ENCODE data around the gene TRIM40.
A peak's percentile ranks its signal among the peaks of the same experiment; 100 is the strongest.

The TRIM40 gene, protein sequence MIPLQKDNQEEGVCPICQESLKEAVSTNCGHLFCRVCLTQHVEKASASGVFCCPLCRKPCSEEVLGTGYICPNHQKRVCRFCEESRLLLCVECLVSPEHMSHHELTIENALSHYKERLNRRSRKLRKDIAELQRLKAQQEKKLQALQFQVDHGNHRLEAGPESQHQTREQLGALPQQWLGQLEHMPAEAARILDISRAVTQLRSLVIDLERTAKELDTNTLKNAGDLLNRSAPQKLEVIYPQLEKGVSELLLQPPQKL

GRCh38 chr6:30135757-30136156, at the start of gene TRIM40:
TRIM40 (plus strand) TSS chr6:30136140; CDS start chr6:30137037, 897 bp downstream.
- no peak for DNase-seq

DNA sequence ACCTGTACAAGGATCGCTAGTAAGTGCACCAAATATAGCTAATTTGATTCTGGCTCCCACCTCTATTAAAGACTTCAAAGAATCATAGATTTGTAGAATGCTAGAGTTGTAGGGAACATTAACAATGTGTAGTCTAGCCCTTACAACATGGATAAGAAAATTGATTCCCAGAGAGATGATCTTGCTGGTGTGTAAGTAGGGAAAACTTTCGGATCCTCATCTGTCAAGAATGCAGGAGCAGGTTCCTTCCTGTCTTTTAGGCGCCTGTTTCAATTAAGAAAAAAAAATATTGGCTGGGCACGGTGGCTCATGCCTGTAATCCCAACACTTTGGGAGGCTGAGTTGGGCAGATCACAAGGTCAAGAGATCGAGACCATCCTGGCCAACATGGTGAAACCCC, 48.1 kb upstream of the TRIM40 start:
- DNase-seq = no peak

DNA sequence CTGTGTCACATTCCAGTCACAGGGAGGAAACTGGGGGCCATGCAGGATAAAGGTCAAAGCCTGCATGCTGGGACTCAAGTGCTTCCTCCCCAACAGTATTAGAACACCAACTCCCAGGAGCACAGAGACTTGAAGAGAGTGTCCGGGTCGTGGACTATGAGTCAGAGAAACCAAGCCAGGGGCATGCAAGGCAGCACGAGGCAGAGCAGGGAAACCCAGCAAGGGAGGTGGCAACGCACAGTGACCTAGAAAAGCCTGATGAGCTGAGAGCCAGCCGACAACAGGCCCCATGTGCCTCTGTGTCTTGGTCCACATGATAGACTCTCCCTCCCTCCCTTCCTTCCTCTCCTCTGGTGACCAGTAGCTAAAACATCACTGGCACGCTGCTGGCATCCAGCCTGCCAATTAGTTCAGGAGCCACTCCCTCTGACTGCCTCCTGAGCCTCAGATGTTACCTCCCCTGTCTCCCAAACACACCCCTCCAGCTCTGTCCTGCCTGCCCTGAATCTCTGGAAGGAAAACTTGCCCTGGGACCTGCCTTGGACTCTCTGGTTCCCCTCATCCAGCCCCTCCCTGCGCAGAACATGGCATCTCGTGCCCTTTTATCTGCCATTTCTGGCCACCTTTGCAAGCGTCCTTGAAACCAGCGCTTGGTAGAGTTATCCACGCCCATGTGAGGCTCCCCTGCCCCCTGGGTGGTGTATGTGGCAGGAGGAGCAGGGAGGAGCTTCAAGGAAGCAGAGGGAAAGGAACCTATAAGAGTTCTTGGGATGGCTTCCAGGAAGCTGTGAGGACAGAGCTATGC, 44.2 kb upstream of the TRIM40 start:
- no peak for DNase-seq

DNA sequence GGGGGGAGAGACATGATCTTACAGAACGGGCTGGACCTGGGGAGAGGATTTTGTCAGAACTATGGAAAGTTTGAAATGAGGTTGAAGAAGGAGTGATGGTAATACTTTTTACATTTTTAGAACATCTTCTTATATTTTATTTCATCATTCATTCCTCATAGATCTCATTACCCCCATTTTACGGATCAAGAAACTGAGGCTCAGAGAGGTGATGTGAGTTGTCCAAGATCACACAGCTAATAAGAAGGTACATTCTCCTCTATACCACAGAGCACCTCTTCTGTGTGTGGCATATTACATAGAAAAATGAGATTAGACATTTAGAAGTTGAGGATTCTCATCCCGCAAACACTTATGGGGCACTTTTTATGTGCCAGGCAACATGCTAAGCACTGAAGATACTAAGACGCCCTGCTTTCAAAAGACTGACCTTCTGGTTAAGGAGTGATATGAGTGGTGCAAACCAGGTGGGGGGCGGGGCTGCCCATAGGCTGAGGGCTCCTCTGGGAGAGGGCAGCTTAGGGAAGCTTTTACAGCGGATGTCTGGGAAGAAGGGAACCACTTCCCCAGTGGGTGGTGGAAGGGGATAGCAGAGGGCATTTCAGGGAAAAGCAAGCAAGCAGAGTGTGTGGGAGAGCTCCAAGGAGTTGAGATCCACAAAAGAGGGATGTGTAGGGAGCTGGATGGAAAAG, 42.9 kb upstream of the TRIM40 start:
- no peak for DNase-seq

- no peak for DNase-seq
These were observed 41.8 kb upstream of the TRIM40 start for GRCh38 chr6:30093951-30094661.

- no peak for DNase-seq
These were observed 39.1 kb upstream of the TRIM40 start for GRCh38 chr6:30096829-30097228.

GRCh38 chr6:30097902-30098768, 37.8 kb upstream of the TRIM40 start:
- DNase-seq = no peak

DNA sequence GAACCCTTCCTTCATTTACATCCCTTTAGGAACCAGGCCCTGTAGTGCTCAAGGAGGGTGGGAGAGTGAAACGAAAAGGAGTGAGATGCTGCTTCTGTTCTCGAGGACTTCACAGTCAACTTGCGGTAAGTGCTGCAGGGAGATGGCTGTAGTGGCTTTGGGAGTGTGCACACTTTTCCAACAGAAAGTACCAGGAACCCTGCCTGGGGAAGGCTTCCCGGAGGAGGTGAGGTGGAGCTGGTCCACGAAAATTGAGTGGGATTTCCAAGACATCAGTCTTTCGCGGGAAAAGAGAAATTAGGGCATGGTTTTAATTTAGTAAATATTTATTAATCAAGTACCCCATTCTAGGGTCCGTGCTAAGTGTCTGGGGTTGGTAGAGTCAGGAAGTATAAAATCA, 35.8 kb upstream of the TRIM40 start:
- no peak for DNase-seq

DNA sequence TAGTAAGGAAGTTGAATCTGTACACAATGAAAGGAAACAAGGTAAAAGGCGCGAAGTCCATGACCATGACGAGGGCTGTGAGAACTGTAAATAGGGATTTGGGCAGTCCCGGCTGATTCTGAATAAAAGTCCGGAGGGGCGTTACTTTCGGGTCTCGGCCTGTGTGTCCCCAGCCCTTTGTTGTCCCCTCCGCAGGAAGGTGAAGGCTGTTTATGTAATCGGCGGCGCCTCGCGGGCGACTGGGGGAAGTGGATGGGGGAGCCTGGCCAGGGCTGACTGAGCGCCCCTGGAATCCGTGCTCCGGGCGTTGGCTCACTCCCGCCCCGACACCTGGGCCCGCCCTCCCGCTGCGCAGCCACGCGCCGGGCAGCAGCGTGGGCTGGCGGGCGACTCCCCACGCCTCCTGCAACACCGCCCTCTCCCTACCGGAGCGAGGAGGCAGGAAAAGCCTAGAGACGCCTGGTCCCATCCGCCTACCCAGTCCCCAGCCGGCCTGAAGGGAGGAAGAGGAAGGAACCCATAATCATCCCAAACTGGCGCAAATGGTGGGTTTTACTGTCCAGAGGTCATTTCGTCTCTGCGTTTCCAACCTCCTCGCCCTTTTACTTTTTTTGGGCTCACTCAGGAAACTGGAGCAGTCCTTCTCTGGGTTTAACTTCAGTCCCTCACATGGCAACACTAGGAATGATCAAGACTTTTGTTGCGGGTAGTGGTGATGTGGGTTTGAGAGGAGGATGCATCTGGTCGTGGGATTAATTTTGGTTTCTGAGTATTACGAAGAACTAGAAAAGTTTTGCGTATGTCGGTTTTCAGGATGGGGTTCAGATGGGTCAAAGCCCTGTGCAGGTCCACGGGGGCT, 35.1 kb upstream of the TRIM40 start:
- no peak for DNase-seq

DNA sequence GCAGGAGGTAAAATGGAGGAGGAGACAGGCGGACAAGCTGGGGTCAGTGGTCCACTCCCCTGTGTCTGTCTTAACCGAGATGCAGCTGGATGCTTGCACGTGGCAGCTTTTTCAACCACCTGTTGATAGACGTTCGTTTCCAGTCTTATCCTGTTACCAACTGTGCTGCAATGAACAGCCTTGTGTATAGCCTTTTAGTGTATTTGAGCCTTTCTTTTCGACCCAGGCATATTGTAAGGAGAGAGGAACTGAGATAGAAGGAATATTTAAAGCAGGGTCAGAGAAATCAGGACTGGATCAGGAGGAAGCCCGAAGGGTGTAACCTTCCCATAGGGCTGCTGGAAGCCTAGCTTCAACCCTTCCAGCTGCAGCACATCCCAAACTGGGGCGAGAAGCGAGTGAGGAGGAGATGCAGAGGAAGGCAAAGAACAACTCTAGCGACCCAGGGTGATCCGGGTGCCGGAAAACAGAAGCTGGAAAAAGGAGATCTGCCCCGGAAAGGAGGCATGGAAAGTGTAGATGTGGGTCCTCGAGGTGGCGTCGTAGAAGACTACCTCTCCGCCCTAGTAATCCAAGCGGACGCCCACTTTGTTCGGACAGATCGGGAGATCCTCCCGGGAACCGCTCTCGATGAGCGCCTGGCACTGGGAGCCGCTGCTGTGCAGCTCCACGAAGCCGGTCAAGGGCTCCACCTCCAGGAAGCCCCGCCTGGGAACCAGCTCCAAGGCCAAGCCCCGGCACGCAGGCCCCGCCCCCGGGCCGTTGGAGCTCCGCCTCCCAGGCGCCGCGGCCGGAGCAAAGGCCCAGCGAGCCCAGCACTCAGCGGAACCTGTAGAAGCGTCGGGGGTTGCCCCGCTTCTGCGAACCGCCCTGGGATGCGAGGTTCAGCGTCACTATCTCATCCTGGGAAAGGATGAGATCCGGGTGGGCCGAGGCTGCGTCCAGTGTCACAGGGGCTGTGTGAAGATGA, 34.2 kb upstream of the TRIM40 start:
- peak; percentile 85 for DNase-seq

GRCh38 chr6:30102414-30102969, 33.4 kb upstream of the TRIM40 start:
- no peak for DNase-seq

GRCh38 chr6:30102970-30103871, 32.7 kb upstream of the TRIM40 start:
- peak; percentile 81 for DNase-seq

GRCh38 chr6:30103872-30104179, 32.1 kb upstream of the TRIM40 start:
- DNase-seq = no peak

DNA sequence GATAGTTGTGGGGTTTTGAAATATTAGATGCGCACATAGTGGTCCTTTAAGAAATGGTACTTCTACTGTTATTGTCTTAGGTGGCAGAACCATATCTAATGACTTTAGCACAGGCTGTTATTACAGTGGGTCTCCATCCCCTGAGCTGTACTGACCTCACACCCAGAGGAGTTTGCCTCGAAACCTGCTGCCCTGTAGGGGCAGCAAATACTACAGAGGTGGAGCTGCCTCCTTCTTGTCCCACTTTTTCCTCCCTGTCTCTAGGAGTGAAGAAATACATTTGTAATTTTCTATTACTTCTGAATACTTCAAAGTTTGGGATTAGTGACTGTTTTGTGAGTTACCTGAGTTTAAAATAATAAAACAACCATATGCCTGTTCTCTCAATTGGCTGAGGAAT, 31.3 kb upstream of the TRIM40 start:
- DNase-seq = no peak

- no peak for DNase-seq
These were observed 24.6 kb upstream of the TRIM40 start for GRCh38 chr6:30111266-30111856.

- no peak for DNase-seq
These were observed 23.4 kb upstream of the TRIM40 start for GRCh38 chr6:30112402-30112994.

GRCh38 chr6:30113003-30113759, 22.8 kb upstream of the TRIM40 start, which contains the start of gene TRIM31:
TRIM31 (minus strand) TSS chr6:30113090; CDS start chr6:30112805, 285 bp downstream.
- no peak for DNase-seq

Measured in left hindlimb (tissue), 1 donor.